Hepatic stellate cell (primary cell): Measurements from ENCODE around the gene RPGR.

Experiments used
- DNase-seq: peaks from one replicate; pipeline ENCODE4 v3.0.0; 2011; ENCODE audit warnings: low spot score

Gene RPGR

DNA sequence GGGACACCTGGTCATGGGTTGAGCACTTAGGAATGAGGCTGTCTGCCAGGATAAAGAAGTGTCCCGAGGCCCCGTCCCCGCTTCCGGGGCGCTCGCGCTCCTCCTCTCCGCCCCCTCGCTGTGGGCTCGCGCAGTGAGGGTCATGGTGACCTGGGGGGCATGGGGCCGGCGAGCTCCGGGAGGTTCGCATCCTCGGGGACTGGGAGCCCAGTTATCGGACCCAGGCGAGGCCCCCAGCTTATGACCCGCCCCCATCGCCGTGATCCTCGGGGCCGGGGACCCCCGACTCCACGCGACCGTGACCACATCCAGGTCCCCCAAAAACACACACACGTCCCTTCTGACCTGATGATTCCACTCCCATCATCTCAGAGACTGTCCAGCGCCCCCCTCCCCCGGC, 71.3 kb downstream of the RPGR start:
- no peak for DNase-seq

DNA sequence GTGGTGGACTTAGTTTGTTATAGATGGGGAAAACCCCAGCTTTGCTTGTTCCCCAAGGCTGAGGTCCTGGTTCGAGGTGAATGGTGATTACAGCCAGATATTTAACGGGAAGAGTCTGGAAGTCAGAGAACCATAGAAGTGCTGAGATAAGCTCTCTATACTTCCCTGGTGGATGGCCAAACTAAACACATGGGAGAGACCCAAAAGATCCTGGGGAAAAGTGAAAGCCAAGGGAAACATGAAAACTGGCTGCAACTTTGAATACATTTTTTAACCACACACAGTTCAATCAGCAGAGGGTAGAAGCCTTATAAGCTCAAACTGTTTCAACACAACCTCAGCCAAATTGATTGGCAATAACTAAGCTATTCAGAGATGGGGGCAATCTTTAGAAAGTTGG, 77.3 kb downstream of the RPGR start:
- DNase-seq = no peak

GRCh38 chrX:38247051-38247450, 80.3 kb downstream of the RPGR start:
- no peak for DNase-seq

DNA sequence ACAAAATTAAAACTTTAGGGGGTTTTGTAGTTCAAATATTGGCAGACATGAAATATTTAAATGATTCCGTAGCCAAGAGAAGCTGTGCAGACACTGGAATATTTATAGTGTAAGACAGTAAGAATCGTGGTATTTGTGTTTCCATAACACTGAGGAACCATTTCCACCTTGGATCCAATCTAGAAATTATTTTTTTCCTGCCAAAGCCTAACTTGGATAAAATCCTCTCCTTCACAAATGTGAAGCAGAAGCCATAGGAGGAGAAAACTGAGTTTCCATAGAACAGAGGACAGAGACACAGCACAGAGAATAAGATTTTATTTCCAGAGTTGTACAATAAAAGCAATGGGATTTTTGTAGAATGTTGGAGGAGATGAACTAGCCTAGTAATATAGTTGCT, 86.8 kb downstream of the RPGR start:
- DNase-seq = no peak

GRCh38 chrX:38236901-38237615, 90.3 kb downstream of the RPGR start:
- no peak for DNase-seq

DNA sequence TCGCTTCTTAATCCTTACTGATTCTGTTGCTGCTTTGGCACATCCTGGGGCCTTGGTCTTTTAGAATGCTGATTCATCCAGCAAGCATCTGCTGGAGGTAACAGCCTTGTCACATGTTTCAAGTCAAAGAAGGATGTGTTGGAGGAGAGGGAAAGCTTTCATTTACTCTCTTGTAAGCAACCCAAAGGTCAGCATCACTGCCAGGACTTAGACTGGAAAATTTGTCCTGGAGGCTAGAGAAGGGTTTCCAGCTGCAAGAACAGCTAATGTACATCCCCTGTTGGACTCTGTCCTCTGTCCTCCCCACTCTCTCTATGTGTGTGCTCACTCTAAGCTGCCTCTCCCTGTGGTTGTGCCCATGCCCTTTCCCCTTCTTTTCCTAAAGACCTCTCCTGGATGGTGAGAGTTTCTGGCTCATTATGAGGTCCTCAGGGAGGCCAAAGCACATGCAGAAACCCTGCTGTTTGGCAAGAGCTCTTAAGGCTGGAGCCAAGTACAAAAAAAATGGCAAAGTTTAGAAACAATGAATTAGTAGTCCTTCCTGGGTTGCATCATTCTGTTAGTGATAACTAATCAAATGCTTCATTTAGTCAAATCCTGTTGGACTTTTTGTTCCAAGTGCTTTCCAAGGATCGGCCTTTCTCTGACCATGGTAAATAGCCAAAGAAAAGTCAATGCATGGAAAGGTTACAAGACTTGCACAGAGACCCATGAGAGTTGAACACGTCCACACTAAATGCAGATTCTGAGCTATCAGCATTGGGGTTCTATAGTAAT, 93.2 kb downstream of the RPGR start:
- DNase-seq = peak; percentile 32

- DNase-seq = no peak
These were observed 95.1 kb downstream of the RPGR start for GRCh38 chrX:38232079-38232686.

- no peak for DNase-seq
These were observed 102.2 kb downstream of the RPGR start for GRCh38 chrX:38225093-38225492.

- DNase-seq = no peak
These were observed 103.1 kb downstream of the RPGR start for GRCh38 chrX:38224160-38224559.

DNA sequence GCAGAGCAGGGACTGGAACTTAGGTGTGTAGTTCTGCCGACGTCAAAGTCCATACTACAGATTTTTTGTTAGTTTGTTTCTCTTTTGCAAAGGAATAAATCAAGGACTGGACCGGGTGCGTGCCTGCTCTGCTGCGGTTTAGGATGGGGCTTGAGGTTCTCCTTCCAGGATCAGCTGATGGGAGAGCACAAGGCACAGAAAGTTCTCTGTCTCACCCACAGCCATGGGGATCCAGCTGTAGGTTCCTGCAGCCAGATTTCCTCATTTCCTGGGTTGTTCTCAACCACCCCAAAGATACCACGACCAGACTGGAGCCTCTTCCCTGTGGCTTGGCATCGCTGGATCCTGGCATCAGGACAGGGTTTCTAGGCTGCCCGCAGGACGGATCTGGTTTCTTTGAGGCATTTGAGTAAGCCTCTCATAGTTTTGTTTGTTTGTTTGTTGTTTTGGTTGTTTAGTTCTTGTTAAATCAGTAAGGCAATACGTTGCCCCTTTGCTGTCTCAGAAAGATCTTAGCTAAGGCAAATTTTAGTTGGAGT, 105.8 kb downstream of the RPGR start:
- no peak for DNase-seq

DNA sequence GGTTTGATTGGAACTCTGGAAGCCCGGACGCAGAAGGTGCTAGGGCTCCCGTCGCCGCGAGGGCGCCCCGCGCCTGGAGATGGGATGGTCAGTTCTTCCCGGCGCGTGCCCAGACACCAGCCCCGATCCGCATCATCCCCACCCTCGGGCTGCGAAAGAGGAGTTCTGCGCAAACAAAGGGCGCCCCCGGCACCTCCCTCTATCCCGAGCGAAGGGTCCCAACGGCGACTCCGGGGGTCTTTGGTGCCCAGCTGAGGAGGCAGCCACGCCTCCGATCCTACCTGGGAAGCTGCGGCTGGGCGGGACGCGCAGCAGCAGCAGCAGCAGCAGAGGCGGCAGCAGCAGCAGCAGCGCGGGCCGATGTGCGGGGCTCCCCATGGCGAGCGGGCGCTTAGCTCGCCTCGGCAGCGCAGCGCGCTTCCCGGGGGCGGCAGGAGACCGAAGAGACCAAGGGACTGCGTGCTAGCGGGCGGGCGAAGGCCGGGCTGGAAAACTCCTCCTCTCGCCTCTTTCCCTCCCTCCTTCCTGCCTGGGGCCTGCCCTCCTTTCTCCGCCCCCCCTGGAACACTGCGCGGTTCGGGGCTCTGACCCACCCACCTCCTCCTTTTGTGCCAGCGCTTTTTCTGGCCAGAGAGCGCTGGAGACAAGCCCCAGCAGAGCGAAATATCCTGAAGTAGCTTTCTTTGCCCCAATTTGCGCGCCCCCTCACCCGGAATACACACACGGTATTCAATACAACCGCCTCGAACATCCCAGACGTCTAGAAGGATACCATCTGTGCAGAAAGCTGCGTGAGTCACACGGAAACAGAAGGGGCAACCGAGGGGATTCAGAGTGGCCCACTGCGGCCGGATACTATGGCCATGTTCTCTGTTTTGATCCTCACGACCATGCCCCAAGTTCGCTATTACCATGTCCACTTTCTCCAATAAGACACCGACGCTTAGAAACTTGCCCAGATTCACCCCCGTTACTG, 106.6 kb downstream of the RPGR start, which contains the start of gene SRPX:
TSS of gene SRPX (minus strand) at position 457 of the 976 bp plus-strand sequence. CDS start at position 378, 79 bp downstream.
- no peak for DNase-seq

DNA sequence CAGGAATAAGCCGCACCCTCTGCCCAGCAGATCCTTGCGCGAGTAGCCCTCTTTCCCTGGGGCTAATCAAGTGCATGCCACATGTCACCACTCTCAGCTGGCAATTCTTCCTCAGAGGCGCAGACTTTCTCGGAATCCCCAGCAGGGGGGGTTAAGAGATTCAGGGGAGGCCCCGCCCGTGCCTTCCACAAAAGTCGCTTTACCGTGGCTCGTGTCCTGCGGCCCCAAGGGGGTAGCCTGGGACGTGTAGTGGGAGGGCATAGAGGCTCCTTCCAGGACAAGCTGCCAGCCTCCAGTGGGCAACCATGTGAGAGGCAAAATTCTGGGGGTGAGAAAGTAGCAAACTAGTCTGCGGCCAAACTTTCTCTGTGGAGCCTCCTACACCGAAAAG, 107.3 kb downstream of the RPGR start:
- DNase-seq = peak; percentile 54
